ENCODE measurements around the gene C13orf46.

- TF ChIP-seq, protein P1, sequence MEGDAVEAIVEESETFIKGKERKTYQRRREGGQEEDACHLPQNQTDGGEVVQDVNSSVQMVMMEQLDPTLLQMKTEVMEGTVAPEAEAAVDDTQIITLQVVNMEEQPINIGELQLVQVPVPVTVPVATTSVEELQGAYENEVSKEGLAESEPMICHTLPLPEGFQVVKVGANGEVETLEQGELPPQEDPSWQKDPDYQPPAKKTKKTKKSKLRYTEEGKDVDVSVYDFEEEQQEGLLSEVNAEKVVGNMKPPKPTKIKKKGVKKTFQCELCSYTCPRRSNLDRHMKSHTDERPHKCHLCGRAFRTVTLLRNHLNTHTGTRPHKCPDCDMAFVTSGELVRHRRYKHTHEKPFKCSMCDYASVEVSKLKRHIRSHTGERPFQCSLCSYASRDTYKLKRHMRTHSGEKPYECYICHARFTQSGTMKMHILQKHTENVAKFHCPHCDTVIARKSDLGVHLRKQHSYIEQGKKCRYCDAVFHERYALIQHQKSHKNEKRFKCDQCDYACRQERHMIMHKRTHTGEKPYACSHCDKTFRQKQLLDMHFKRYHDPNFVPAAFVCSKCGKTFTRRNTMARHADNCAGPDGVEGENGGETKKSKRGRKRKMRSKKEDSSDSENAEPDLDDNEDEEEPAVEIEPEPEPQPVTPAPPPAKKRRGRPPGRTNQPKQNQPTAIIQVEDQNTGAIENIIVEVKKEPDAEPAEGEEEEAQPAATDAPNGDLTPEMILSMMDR (IDR thresholded peaks at IDR 0.05) = no peak
- no peak for TF ChIP-seq POLR2A (IDR thresholded peaks at IDR 0.05)
- no peak for TF ChIP-seq POLR2AphosphoS5 (IDR thresholded peaks at IDR 0.05)
These were observed 50.4 kb downstream of the C13orf46 start for GRCh38 chr13:113923376-113924063.
